Prostate gland (tissue), 2 donors: ENCODE data around the gene FNDC3B.

Source experiments
- CTCF ChIP-seq, 4 experiments: fragments of 200-600 bp in 2 of 4; fragments of 450-650 bp in 2 of 4; sonication (generic) in 2 of 4; IDR thresholded peaks; 1 replicate in 3 of 4; 2 replicates in 1 of 4; pipeline ENCODE4 v1.5.1; 2016 to 2019; ENCODE audit warnings: antibody characterized with exemption in 4 of 4, mild to moderate bottlenecking in 2 of 4, moderate library complexity in 2 of 4
- POLR2AphosphoS5 ChIP-seq: sonication (generic); formaldehyde crosslinking; IDR thresholded peaks from one replicate; pipeline ENCODE4 v1.6.1; 2017; ENCODE audit warnings: antibody characterized with exemption

- TF ChIP-seq CTCF (IDR thresholded peaks at IDR 0.05) (no peak), POLR2AphosphoS5 (no peak)
Measured at GRCh38 chr3:172320468-172320867, 281.1 kb downstream of the FNDC3B start.
